HepG2 (cell line): Measurements from ENCODE around the gene LRSAM1. TPM values are rescaled to one million over a fixed set of nuclear protein-coding genes. Genes with fewer than 3 reads are reported as not detected.

Experiments
- DZIP1 ChIP-seq: sonication (generic); formaldehyde crosslinking; IDR thresholded peaks from 2 replicates; pipeline ENCODE4 v1.5.0; 2020; ENCODE audit warnings: mild to moderate bottlenecking, missing genetic modification reagents
- ELF3 ChIP-seq: IDR thresholded peaks from 2 replicates; pipeline ENCODE4 v1.6.1; 2016; ENCODE audit warnings: missing genetic modification reagents, missing compliant biosample characterization
- HMG20A ChIP-seq: IDR thresholded peaks from 2 replicates; pipeline ENCODE4 v1.6.1; 2016; ENCODE audit warnings: borderline replicate concordance
- JDP2 ChIP-seq: sonication (generic); formaldehyde crosslinking; IDR thresholded peaks from 2 replicates; pipeline ENCODE4 v1.8.1; 2022; ENCODE audit warnings: missing genetic modification reagents, borderline replicate concordance
- KAT7 ChIP-seq: IDR thresholded peaks from 2 replicates; pipeline ENCODE4 v1.6.1; 2018; ENCODE audit warnings: borderline replicate concordance, missing compliant biosample characterization
- MIER3 ChIP-seq: IDR thresholded peaks from 2 replicates; pipeline ENCODE4 v1.6.1; 2016; ENCODE audit warnings: missing compliant biosample characterization, borderline replicate concordance
- MTA3 ChIP-seq: sonication (generic); formaldehyde crosslinking; IDR thresholded peaks from 2 replicates; pipeline ENCODE4 v1.4.0; 2020; ENCODE audit warnings: missing genetic modification reagents
- PCBP1 ChIP-seq: fragments of 200-400 bp; formaldehyde crosslinking; IDR thresholded peaks from 2 replicates; pipeline ENCODE4 v1.6.1; 2017; ENCODE audit warnings: mild to moderate bottlenecking, low read depth, low read length, borderline replicate concordance
- PHF20 ChIP-seq: sonication (generic); formaldehyde crosslinking; IDR thresholded peaks from 2 replicates; pipeline ENCODE4 v1.5.0; 2020; ENCODE audit warnings: mild to moderate bottlenecking, missing genetic modification reagents
- POLR2A ChIP-seq, 2 experiments: IDR thresholded peaks; 2 replicates each; pipeline ENCODE4 v1.6.1; 2011; ENCODE audit warnings: low read depth in 2 of 2, low read length in 2 of 2, mild to moderate bottlenecking in 1 of 2, moderate library complexity in 1 of 2; ENCODE audit not compliant: insufficient read depth in 1 of 2
- RFX1 ChIP-seq: fragments of 450-650 bp; IDR thresholded peaks from 2 replicates; pipeline ENCODE4 v1.6.1; 2017
- SOX5 ChIP-seq: IDR thresholded peaks from 2 replicates; pipeline ENCODE4 v1.6.1; 2016; ENCODE audit warnings: borderline replicate concordance
- TFDP2 ChIP-seq: sonication (generic); formaldehyde crosslinking; IDR thresholded peaks from 2 replicates; pipeline ENCODE4 v1.4.0; 2020; ENCODE audit warnings: missing genetic modification reagents
- WIZ ChIP-seq: sonication (generic); formaldehyde crosslinking; IDR thresholded peaks from 2 replicates; pipeline ENCODE4 v1.5.1; 2020; ENCODE audit warnings: mild to moderate bottlenecking, missing genetic modification reagents
- XBP1 ChIP-seq: sonication (generic); formaldehyde crosslinking; IDR thresholded peaks from 2 replicates; pipeline ENCODE4 v1.5.0; 2020; ENCODE audit warnings: missing genetic modification reagents
- ZBTB1 ChIP-seq: sonication (generic); formaldehyde crosslinking; IDR thresholded peaks from 2 replicates; pipeline ENCODE4 v1.4.0; 2020; ENCODE audit warnings: missing genetic modification reagents, borderline replicate concordance
- ZNF136 ChIP-seq: sonication (generic); formaldehyde crosslinking; IDR thresholded peaks from 2 replicates; pipeline ENCODE4 v1.8.1; 2022; ENCODE audit warnings: low read depth, mild to moderate bottlenecking, moderate library complexity, missing genetic modification reagents
- ZNF543 ChIP-seq: sonication (generic); formaldehyde crosslinking; IDR thresholded peaks from 2 replicates; pipeline ENCODE4 v1.4.0; 2020; ENCODE audit warnings: mild to moderate bottlenecking, missing genetic modification reagents
- ZNF607 ChIP-seq: sonication (generic); formaldehyde crosslinking; IDR thresholded peaks from 2 replicates; pipeline ENCODE4 v1.5.1; 2020; ENCODE audit warnings: missing genetic modification reagents, mild to moderate bottlenecking, borderline replicate concordance
- polyA plus RNA-seq, 8 experiments: library from polyadenylated mRNA; depleted of rRNA in 3 of 8; stranded (reverse) in 7 of 8; unstranded in 1 of 8; fragments of >200 nt; fragmentation: Illumina TruSeq in 4 of 8; extraction: Trizol in 4 of 8; gene quantifications; 2 replicates each; pipeline versions ENCODE4 v1.2.1 to v1.2.3, GENCODE V29; 2011 to 2016; ENCODE audit warnings: low read depth in 4 of 8, missing spikeins in 1 of 8, mixed read lengths in 1 of 8; ENCODE audit not compliant: insufficient read depth in 1 of 8
- total RNA-seq, 5 experiments: library from RNA; depleted of rRNA; stranded (reverse); fragments of >200 nt; fragmentation: Illumina TruSeq; extraction: Trizol; gene quantifications; 2 replicates each; pipeline ENCODE4 v1.2.3, GENCODE V29; 2016; ENCODE audit warnings: low read depth in 1 of 5
- TF ChIP-seq, protein P1 (sequence below): conservative IDR thresholded peaks from 2 replicates; pipeline ENCODE4 v1.6.1; 2018; ENCODE audit warnings: missing genetic modification reagents
- TF ChIP-seq, protein P2 (sequence below): sonication (generic); formaldehyde crosslinking; IDR thresholded peaks from 2 replicates; pipeline ENCODE4 v1.5.0; 2020; ENCODE audit warnings: missing genetic modification reagents, mild to moderate bottlenecking, borderline replicate concordance
- TF ChIP-seq, protein P3 (sequence below): sonication (generic); formaldehyde crosslinking; IDR thresholded peaks from 2 replicates; pipeline ENCODE4 v1.4.0; 2020; ENCODE audit warnings: missing genetic modification reagents
- TF ChIP-seq, protein P4 (sequence below): sonication (generic); formaldehyde crosslinking; IDR thresholded peaks from 2 replicates; pipeline ENCODE4 v1.5.0; 2020; ENCODE audit warnings: missing genetic modification reagents, mild to moderate bottlenecking, borderline replicate concordance

Gene LRSAM1
- total and polyA plus RNA-seq, 2 of the 13 experiments (the other 11 are each of a cell fraction or from before 2014, with no cell fraction given): 8.7 to 10.2 TPM

DNA sequence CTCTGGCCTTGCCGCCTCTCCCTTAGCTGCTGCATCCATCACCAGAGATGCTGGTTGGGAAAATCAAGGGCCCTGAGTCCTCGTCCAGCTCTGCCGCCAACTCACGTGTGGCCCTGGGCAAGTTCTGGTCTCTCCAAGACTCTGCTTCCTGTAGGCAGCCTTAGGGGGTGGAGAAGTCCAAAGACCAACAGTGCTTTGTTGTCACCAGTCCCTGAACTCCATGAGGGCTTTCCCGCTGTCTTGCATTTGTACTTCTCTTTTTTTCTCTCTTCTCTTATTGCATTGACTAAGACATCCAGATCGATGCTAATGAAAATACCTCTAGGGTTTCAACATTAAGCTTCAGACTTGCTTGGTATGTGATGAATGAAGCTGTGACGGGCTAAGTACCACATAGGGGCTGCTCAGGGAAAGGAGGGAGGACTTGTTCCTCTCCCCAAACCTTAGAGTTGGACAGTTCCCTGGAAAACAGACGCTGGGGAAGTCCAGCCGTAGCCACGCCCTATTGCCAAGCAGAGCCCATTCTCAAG lies 97.1 kb downstream of the LRSAM1 start (continued):
- TF ChIP-seq, protein P1, sequence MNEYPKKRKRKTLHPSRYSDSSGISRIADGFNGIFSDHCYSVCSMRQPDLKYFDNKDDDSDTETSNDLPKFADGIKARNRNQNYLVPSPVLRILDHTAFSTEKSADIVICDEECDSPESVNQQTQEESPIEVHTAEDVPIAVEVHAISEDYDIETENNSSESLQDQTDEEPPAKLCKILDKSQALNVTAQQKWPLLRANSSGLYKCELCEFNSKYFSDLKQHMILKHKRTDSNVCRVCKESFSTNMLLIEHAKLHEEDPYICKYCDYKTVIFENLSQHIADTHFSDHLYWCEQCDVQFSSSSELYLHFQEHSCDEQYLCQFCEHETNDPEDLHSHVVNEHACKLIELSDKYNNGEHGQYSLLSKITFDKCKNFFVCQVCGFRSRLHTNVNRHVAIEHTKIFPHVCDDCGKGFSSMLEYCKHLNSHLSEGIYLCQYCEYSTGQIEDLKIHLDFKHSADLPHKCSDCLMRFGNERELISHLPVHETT: no peak
- TF ChIP-seq ZNF607 (CRISPR knock-in tag): no peak
- TF ChIP-seq MIER3 (CRISPR knock-in tag): no peak
- no peak for TF ChIP-seq RFX1
- 0 out of 2 replicates have a peak, but pooled peaks have one; percentile 50 for TF ChIP-seq KAT7
- no peak for TF ChIP-seq JDP2 (CRISPR knock-in tag)
- TF ChIP-seq, protein P2, sequence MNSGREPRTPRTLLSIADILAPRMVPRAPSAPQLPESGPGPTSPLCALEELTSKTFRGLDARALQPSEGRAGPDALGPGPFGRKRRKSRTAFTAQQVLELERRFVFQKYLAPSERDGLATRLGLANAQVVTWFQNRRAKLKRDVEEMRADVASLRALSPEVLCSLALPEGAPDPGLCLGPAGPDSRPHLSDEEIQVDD (CRISPR knock-in tag): no peak
- TF ChIP-seq DZIP1 (CRISPR knock-in tag): no peak
- TF ChIP-seq, protein P3, sequence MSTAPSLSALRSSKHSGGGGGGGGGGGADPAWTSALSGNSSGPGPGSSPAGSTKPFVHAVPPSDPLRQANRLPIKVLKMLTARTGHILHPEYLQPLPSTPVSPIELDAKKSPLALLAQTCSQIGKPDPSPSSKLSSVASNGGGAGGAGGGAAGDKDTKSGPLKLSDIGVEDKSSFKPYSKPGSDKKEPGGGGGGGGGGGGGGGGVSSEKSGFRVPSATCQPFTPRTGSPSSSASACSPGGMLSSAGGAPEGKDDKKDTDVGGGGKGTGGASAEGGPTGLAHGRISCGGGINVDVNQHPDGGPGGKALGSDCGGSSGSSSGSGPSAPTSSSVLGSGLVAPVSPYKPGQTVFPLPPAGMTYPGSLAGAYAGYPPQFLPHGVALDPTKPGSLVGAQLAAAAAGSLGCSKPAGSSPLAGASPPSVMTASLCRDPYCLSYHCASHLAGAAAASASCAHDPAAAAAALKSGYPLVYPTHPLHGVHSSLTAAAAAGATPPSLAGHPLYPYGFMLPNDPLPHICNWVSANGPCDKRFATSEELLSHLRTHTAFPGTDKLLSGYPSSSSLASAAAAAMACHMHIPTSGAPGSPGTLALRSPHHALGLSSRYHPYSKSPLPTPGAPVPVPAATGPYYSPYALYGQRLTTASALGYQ (CRISPR knock-in tag): no peak
- TF ChIP-seq ELF3: peak; percentile 66; the same call in 1 of the 2 replicates
- TF ChIP-seq PHF20 (CRISPR knock-in tag): no peak
- no peak for TF ChIP-seq MTA3
- no peak for TF ChIP-seq HMG20A (CRISPR knock-in tag)
- no peak for TF ChIP-seq ZNF136 (CRISPR knock-in tag)
- peak; percentile 75 for TF ChIP-seq SOX5 (CRISPR knock-in tag)
- TF ChIP-seq POLR2A (IDR thresholded peaks at IDR 0.05; ENCODE audit: insufficient read depth in 1 of 2, low read depth in 2 of 2, low read length in 2 of 2): 0 out of 4 replicates have a peak, but pooled peaks of 1 of the 2 experiments have one; percentile 11
- peak; percentile 27; the same call in 1 of the 2 replicates for TF ChIP-seq TFDP2 (CRISPR knock-in tag)
- TF ChIP-seq, protein P4, sequence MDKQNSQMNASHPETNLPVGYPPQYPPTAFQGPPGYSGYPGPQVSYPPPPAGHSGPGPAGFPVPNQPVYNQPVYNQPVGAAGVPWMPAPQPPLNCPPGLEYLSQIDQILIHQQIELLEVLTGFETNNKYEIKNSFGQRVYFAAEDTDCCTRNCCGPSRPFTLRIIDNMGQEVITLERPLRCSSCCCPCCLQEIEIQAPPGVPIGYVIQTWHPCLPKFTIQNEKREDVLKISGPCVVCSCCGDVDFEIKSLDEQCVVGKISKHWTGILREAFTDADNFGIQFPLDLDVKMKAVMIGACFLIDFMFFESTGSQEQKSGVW: no peak
- TF ChIP-seq XBP1: no peak
- no peak for TF ChIP-seq PCBP1
- TF ChIP-seq WIZ (CRISPR knock-in tag): no peak
- no peak for TF ChIP-seq ZBTB1
- no peak for TF ChIP-seq ZNF543
